Gastroesophageal sphincter (tissue), 4 donors: ENCODE data around the gene MCCD1. TPM values are rescaled to one million over a fixed set of nuclear protein-coding genes. Genes with fewer than 3 reads are reported as not detected.

ENCODE experiments used
- ATAC-seq: fragments of 150-250 bp; one replicate; pipeline ENCODE4 v1.9.1; 2016; ENCODE audit warnings: mild to moderate bottlenecking, moderate library complexity
- H3K27ac ChIP-seq, 4 donors: fragments of 200-600 bp; sonication (generic) in 3 of 4; 1 replicate in 3 of 4; 2 replicates in 1 of 4; pipeline ENCODE4 v1.5.1; 2016 to 2019
- H3K27me3 ChIP-seq: fragments of 200-600 bp; sonication (generic); one replicate; pipeline ENCODE4 v1.5.1; 2019
- H3K36me3 ChIP-seq, 2 donors: fragments of 200-600 bp; sonication (generic); one replicate each; pipeline ENCODE4 v1.5.1; 2019; ENCODE audit warnings: control low read depth in 1 of 2
- H3K4me1 ChIP-seq, 3 donors: fragments of 200-600 bp; sonication (generic); 1 replicate in 2 of 3; 2 replicates in 1 of 3; pipeline ENCODE4 v1.5.1; 2016 to 2019; ENCODE audit warnings: control low read depth in 2 of 3
- H3K4me3 ChIP-seq, 2 donors: fragments of 200-600 bp; sonication (generic); one replicate each; pipeline ENCODE4 v1.5.1; 2019; ENCODE audit warnings: mild to moderate bottlenecking in 1 of 2, moderate library complexity in 1 of 2
- H3K9me3 ChIP-seq, 3 donors: fragments of 200-600 bp; sonication (generic); one replicate each; pipeline ENCODE4 v1.5.1; 2017 to 2019; ENCODE audit warnings: control low read depth in 2 of 3
- CTCF ChIP-seq, 4 experiments: fragments of 200-600 bp in 2 of 4; fragments of 450-650 bp in 2 of 4; sonication (generic) in 1 of 4; IDR thresholded peaks; one replicate each; pipeline ENCODE4 v1.5.1; 2017 to 2019; ENCODE audit warnings: antibody characterized with exemption in 4 of 4, mild to moderate bottlenecking in 2 of 4, moderate library complexity in 2 of 4
- EP300 ChIP-seq: sonication (generic); formaldehyde crosslinking; IDR thresholded peaks from one replicate; pipeline ENCODE4 v1.6.1; 2017; ENCODE audit warnings: antibody characterized with exemption, mild to moderate bottlenecking
- POLR2A ChIP-seq, 2 donors: fragments of 450-650 bp; IDR thresholded peaks; one replicate each; pipeline ENCODE4 v1.6.1; 2017; ENCODE audit warnings: antibody characterized with exemption in 2 of 2, mild to moderate bottlenecking in 2 of 2, moderate library complexity in 1 of 2
- POLR2AphosphoS5 ChIP-seq: sonication (generic); formaldehyde crosslinking; IDR thresholded peaks from one replicate; pipeline ENCODE4 v1.6.1; 2017; ENCODE audit warnings: antibody characterized with exemption
- WGBS, 2 donors: methylation state at CpG; one replicate each; pipeline ENCODE4 v1.1.5; 2018; ENCODE audit warnings: low coverage in 1 of 2; 5-methylcytosine and 5-hydroxymethylcytosine counted together
- total RNA-seq, 4 donors: library from RNA; depleted of rRNA; stranded (reverse); fragments of >200 nt; gene quantifications; one replicate each; pipeline ENCODE4 v1.1.0, GENCODE V29; 2016

The MCCD1 gene
- total RNA-seq, 4 donors from 2014 or later = not detected

- no peaks in the 10 kb centered on the region for H3K9me3 ChIP-seq
- H3K27me3 ChIP-seq = no peaks in the 10 kb centered on the region
- 0% methylated on average over 5 to 30 of the region's 43 CpGs for WGBS, 2 donors
- peaks cover 0 to 36% of the 10 kb centered on the region in 2 donors for H3K36me3 ChIP-seq
- peak within 1 kb of the TSS; percentile 83 to 96 (median 94) for H3K27ac ChIP-seq
- peaks cover 9 to 63% (median 30%) of the 10 kb centered on the region in 3 donors for H3K4me1 ChIP-seq
- H3K4me3 ChIP-seq = peak within 1 kb of the TSS; percentile 76 to 92
- TF ChIP-seq POLR2A (IDR thresholded peaks at IDR 0.05) = peak; percentile 62 to 67
- TF ChIP-seq CTCF (IDR thresholded peaks at IDR 0.05) = no peak
- TF ChIP-seq POLR2AphosphoS5 = peak; percentile 96
- no peak for TF ChIP-seq EP300
- ATAC-seq = peak; percentile 95
These were observed 13.1 kb downstream of the MCCD1 start, which contains the start of gene DDX39B for GRCh38 chr6:31541658-31542521. TSS of gene DDX39B (minus strand) at chr6:31542003. CDS start at chr6:31540532, 1,471 bp downstream.

- peaks cover 13 to 61% (median 36%) of the 10 kb centered on the region in 3 donors for H3K4me1 ChIP-seq
- ATAC-seq = no peak
- WGBS, 2 donors = 91 to 100% methylated on average over 5 to 6 of the region's 6 CpGs
- no peaks in the 10 kb centered on the region for H3K27me3 ChIP-seq
- no peaks in the 10 kb centered on the region for H3K9me3 ChIP-seq
- TF ChIP-seq POLR2A (IDR thresholded peaks at IDR 0.05) (no peak), CTCF (IDR thresholded peaks at IDR 0.05) (no peak), EP300 (no peak), POLR2AphosphoS5 (no peak)
- peaks cover 0 to 18% of the 10 kb centered on the region in 2 donors for H3K36me3 ChIP-seq
- peak overlapping the region in 3 of 4 donors; percentile 15 to 96 (median 95) for H3K27ac ChIP-seq
- no peak overlapping the region for H3K4me3 ChIP-seq
These were observed 14.9 kb downstream of the MCCD1 start for GRCh38 chr6:31543639-31544038.

GRCh38 chr6:31544676-31545075, 15.9 kb downstream of the MCCD1 start:
- Histone ChIP-seq H3K27ac (no peak overlapping the region), H3K36me3 (peaks cover 0 to 17% of the 10 kb centered on the region in 2 donors), H3K27me3 (no peaks in the 10 kb centered on the region)

GRCh38 chr6:31545291-31545690, 16.5 kb downstream of the MCCD1 start:
- H3K36me3 ChIP-seq = peaks cover 0 to 17% of the 10 kb centered on the region in 2 donors
- peaks cover 4 to 54% (median 21%) of the 10 kb centered on the region in 3 donors for H3K4me1 ChIP-seq
- TF ChIP-seq CTCF (IDR thresholded peaks at IDR 0.05) = no peak
- TF ChIP-seq POLR2A (IDR thresholded peaks at IDR 0.05) = no peak
- no peak for TF ChIP-seq POLR2AphosphoS5
- no peaks in the 10 kb centered on the region for H3K9me3 ChIP-seq
- WGBS, 2 donors = 61 to 82% methylated on average over 3 to 7 of the region's 7 CpGs
- ATAC-seq = no peak
- H3K27ac ChIP-seq = no peak overlapping the region
- no peaks in the 10 kb centered on the region for H3K27me3 ChIP-seq
- H3K4me3 ChIP-seq = no peak overlapping the region

More at GRCh38 chr6:31544676-31545075, 15.9 kb downstream of the MCCD1 start:
- no peak for ATAC-seq
- TF ChIP-seq POLR2A (IDR thresholded peaks at IDR 0.05) = no peak
- no peak for TF ChIP-seq POLR2AphosphoS5
- TF ChIP-seq CTCF (IDR thresholded peaks at IDR 0.05) = no peak
- no peak for TF ChIP-seq EP300
- 56 to 69% methylated on average over 2 of the region's 2 CpGs for WGBS, 2 donors
- Histone ChIP-seq H3K4me3 (no peak overlapping the region), H3K4me1 (peaks cover 6 to 57% (median 27%) of the 10 kb centered on the region in 3 donors), H3K9me3 (no peaks in the 10 kb centered on the region)
